ENCODE measurements around the gene FOXC1.

The FOXC1 gene

DNA sequence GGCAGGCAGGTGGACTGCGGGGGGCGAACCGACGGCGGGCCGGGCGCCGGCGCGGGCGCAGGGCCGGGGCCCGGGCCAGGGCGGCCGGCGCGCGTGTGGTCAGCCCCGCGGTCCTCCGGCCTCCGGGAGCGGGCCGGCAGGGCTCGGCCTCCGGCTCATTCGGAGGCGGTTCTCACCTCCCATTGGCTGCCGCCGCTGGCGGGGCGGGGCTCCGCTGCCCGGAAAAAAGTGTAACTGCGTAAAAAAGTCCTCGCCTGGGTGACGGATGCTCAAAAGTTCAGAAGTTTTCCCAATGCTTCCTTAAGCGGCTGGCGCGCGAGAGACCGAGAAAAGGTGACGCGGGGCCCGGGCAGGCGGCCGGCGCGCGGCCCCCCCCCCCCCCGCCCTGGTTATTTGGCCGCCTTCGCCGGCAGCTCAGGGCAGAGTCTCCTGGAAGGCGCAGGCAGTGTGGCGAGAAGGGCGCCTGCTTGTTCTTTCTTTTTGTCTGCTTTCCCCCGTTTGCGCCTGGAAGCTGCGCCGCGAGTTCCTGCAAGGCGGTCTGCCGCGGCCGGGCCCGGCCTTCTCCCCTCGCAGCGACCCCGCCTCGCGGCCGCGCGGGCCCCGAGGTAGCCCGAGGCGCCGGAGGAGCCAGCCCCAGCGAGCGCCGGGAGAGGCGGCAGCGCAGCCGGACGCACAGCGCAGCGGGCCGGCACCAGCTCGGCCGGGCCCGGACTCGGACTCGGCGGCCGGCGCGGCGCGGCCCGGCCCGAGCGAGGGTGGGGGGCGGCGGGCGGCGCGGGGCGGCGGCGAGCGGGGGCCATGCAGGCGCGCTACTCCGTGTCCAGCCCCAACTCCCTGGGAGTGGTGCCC, at the start of gene FOXC1:
Gene FOXC1, plus strand, starts transcription at position 268 of the 849 bp plus-strand sequence. Its CDS starts 531 bp downstream, at position 799.
- DNase-seq, result peak; percentile 43

DNA sequence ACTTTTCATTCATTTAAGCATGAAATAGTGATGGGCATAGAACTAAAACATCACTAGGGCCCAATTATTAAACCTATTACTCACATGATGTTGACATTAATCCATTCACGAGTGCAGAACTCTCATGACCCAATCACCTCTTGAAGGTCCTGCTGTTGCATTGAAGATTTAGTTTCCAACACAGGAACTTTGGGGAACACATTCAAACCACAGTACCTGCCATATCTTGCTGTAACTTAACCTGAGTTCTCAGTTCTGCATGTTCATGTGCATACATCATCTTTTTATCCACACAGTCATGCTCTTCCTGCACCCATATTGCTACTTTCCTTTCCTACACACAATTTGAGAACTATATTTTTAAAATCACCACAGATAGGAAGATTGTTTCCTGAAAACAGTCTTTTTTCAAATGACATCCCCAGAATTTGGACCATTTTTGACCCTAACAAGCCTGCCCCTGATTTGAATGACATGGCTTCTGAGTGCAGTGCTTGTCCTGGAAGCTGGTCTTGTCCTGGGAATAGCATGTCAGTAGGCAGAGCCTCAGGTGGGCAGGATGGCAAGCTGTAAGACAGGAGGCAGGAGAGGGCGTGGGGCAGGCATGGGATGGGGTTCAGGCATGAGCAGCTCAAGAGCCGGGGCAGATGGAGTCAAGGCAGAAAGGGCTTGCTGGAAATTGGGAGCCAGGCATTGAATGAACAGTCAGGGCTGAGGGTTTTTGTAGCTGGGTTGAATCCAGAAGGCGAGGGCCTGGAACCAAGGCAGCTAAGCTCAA, 49.2 kb upstream of the FOXC1 start:
- no peak for DNase-seq

DNA sequence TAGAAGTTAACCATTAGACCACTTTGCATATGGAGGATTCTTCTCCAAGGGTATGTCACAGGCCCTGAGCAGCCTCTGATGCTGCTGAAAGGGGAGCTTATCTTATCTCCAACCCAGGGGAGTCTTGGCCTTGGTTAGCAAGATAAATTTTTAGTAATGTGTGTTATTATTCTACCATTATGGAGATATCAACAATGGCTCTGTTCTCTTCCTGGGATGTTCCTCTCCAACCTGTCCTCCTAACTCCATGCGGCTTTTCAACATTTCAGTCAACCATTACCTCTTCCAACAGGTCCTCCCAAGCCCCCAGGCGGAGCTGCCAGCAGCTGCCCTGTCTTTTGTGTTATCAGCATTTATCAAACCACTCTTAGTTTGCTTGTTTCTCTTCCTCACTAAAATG, 48.4 kb upstream of the FOXC1 start:
- no peak for DNase-seq

DNA sequence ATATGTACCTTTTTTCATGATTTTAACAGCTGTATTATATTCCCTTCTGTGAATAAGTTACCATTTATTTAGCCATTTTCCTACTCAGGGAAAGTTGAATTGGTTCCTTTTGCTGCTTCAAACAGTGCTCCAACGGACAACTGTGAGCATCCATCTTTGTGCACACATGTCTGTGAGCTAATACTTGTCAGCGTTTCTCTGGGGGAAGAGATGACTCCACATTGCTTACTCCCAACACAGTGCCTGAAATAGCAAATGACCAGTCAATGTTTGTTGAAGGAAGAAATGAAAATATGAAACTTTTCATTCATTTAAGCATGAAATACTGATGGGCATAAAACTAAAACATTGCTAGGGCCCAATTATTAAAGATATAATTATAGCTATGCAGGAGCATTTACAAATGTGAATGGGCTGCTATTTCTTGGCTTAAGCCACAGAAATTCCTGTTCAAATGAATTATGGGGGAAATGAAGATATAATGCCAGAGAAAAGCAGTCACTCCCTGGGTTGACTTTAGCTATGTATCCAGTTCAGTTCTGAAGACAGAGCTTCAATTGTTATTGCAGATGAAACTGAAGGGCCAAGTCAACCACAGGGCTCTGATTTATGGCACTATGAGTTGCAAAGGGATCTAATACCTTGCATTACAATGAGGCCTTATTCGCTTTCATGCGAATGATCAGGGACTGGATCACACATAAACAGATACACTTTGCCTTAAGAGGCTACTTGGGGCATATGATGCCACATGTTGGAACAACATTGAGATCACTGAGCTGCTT, 47.4 kb upstream of the FOXC1 start:
- DNase-seq, result no peak

DNA sequence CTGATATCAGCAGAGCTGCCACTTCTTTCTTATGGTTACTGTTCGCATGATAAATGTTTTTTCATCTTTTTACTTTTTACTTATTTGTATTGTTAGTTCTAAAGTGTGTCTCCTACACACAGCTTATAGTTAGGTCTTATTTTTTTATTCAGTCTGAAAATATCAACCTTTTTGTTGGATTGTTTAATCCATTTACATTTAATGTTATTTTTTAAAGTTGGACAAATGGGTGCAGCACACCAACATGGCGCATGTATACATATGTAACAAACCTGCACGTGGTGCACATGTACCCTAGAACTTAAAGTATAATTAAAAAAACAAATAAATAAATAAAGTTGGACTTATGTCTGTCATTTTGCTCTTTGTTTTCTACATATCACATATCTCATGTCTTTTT, 40.3 kb upstream of the FOXC1 start:
- DNase-seq, result no peak

DNA sequence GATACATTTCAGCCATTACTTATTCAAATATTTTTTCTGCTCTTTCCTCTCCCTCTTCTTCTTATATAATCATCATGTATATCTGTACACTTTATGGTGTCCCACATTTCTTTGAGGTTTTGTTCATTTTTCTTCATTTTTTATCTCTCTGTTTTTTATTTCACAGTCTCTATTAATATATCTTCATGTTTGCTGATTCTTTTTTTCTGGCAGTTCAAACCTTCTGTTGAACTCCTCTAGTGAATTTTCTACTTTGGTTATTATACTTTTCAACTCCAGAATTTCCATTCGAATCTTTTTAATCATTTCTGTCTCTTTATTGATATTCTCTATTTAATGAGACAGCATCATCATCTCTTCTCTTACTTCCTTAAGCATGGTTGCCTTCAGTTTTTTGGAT, 38.9 kb upstream of the FOXC1 start:
- DNase-seq, result no peak

DNA sequence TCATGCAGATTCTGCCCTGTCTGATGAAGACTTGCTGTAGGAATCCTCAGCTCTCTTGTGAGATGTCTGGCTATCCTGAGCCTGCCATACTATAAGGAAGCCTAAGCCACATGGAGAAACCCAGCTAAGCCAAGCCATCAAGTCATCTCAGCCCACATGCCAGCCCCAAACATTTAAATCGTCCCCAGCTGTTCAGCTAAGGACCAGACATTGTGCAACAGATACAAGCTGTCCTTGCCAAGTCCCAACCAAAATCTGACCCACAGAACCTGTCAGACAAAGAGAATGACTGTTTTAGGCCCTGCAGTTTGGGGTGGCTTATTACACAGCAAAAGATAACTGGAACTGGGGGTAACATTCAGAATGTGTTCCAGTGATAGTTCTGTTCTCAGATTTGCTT, 36.8 kb upstream of the FOXC1 start:
- DNase-seq, result no peak

DNA sequence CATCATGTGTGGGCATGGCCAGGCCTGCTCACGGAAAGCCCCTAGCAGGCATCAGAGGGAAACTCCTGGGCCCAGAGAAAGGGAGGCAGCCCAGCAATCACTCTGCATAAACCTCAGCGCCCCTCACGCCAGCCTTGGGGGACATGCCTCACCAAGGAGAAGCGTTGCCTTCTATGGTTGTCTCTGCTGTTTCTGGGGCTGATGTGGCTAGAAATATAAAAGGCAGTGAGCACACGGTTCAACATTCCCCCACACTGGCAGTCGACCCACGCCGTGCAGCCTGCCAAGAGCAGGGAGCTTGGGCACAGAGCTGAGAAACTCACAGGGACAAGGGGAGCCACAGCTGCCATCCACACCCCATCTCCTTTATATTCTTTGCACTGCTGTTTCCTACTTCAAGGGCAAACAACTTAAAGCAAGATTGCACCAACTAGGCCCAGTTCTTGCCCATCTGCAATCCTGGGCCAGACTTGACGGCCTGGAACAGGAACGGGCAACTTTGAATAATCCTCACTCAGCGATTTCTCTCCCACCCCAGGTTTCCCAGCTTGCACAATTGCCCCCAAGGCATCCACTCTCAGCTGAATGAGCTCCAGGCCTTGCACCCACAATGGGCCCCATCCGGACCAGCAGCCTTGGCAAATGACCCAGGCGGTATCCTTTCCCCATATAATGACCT, 35.5 kb upstream of the FOXC1 start:
- DNase-seq, result no peak

DNA sequence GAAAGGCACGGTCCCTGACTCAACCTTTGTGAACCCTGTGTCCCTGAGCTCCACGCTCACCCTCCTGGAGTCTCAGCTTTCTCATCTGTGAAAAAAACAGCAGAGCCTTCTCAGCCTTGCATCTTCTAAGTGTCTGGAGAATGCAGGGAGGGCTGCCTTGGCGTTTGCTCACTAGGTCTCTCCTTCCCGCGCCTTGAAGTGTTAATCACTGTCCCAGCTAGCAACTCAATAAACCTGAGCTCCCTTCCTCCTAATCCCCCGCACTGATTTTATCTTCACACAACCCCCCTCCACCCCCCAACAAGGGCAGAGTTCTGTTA, 34.9 kb upstream of the FOXC1 start:
- DNase-seq, result no peak

DNA sequence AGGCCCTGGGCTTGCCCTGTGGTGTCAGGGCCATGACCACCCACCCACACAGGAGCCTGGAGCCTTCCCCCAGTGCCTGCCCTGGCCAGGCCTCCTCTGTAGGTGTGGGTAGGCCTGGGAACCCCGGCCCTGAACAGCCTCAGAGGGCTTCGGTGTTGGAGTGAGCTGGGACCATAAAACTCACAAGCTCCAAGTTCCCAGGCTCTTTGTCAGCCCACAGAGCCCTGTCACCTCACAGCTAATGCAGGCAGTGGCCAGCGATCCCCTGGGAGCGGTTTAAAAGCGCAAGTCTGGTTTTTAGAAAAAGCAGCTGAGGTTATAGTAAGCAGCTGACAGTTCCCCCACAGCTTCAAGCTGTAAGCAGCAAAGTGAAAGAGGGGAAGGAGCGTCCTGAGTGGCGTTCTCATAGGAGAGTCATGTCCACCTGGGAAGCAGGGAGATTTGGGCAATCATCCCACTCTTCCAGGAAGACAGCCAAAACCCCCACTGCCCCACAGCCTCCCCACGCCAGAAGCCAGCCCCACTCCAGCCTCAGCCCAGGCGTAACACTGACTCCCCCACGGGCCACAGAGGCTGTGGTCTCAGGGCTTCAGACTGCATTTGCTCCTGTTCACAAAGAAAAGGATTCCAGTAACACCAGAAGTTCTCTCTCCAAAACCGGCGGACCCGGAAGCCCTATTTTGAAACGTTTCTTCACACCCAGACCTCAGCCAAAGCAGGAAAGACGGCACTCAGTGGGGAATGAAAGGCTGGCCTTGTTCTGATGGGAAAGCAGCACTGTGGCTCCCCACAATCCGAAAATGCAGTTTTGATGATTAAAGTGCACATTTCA, 34.3 kb upstream of the FOXC1 start:
- no peak for DNase-seq

DNA sequence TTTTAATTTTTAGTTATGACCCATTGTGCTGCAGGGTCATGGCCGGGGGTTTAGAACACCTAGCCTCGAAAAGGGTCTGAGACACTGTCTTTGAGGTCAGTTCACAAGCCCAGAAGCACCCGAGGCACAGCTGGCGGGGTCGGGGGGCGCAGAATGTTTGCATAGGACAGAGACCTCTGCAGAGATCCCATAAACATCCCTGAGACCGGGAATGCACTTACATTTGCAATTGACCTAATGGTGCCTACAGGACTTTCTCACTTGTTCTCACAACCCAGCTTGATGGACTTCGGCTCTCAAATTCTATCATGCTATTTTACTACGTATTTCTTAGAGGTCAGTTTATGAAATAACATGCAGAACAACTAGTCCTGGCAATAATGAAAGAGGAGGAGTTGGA, 33.5 kb upstream of the FOXC1 start:
- no peak for DNase-seq

DNA sequence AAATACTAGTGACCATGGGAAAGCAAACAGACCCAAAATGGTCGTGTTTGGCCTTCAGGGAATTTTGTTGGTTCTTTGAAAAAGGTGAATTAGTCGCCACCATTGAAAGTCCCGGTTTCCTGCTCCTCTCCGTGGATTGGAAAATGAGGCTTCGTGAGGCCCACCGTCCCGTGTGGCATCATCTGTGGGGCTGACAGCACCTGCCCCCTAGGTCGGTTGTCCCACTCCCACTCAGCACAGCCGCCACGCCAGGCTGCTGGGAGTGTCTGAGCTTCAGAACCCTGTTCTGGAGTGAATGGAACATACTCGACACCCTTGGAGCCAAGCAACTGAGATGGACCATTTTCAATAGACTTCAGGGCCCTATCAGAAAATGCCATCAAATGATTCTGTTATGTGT, 33.0 kb upstream of the FOXC1 start:
- no peak for DNase-seq

DNA sequence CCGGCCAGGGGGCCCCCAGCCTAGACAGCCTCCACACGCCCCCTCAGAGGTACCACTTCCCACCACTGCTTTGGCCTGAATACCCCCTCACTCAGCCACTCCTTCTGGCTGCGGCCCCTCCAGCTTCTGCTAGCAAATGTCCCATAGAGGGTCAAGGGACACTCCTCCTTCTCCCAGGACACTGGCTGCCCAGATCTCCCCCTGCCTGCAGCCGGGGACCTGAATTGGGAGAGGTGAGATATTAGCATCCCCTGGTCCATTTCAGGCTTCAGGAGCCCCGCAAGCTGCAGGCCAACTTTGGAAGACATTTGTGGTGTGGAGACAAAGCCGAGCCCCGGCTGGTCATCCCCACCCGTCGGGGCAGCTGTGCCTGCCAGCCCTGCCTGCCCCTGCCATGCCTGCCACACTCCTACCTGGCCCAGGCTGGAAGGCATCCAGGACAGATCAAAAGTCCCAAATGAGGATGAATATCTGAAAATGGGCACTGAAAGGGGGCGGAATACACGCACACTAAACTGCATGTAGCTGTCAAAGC, 32.5 kb upstream of the FOXC1 start:
- DNase-seq, result no peak

DNA sequence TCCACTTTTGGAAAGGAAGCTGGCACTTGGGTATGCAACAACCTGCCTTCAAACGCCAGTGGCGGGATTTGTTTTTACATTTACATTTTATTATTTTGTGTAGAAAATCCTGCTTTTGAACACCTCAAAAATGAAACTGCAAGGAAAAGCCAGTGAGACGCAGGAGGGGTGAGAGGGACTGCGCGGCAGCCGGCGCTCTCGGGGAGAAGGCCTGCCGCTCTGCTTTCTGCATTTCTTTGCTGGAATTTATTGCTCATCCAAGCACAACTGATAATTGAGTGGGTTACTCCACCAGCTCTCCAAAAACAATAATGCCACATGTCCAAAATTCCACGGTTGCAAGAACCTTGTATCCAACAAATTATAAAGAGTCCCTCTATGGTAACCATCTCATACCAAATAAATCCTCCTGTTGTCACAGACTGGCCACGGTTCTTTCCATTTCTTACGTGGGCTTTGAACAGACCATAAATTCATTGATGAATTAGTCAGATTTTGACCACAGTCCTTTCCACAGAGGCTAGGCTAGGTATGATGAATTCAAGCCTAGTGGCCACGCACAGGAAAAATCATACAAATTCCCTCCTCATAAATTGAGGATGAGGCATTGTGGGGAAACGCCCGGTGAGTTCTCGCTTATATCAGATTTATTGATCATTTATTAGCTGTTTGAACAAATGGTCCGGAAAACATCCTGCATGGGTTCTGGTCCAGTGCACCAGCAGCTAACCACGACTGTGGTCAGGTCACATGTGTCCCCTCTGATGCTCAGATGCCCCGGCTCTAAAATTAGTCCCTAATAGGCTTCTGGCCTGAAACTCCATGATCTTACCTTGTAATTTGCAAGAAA, 31.6 kb upstream of the FOXC1 start:
- DNase-seq, result no peak

DNA sequence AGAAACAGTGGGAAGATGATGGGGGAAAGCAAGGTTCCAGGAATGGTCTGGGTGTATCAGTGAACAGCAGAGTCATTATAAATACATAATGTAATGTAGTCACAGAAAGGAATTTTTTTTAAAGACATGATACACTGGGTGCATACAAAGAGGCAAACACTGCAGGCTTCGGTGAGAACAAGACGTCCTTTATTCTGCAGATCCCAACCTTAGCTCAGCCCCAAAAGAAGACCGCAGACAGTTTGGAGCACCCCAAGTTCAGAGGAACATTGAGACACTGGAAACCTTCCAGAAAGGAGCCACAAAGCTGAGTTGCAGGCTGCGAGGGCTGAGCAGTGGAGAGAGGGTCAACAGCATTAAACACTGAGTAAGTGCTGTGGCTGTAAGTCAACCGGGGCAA, 30.6 kb upstream of the FOXC1 start:
- no peak for DNase-seq

DNA sequence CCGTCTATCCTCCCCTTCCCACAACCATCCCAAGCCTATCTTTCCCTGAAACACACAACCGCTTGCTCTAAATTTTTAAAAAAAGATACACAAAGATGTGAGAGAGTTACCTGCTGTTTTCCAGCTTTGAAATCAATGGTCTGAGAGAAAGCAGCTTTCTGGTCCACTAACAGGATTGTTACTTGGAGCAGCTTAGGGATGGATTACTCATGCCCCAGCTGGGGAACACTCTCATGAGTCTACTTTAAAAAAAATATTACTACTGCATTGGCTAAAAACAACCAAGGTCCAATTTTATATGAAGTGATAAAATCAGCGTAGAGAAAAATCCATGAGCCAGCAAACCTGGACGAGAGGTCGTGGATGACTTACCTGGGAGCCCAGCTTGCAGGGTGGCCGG, 29.6 kb upstream of the FOXC1 start:
- DNase-seq, result no peak

DNA sequence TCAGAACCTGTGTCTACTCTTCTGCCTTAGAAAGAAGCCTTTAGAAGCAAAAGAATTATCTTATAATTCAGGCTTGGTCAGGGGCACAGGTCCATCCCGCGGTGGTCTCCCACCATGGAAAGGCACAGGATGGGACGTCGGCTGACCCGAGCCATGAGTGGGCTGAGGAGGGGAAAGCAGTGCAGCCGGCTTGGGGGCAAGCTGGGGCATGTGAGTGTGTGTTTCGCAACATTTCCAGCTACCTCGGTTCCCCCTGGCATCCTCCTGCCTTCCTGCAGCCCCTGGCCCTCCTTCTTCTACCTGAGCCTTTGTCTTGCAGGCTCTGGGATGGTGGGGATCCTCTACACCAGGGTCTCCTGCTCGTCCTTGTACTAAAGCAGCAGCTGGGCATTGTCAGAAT, 29.1 kb upstream of the FOXC1 start:
- no peak for DNase-seq

DNA sequence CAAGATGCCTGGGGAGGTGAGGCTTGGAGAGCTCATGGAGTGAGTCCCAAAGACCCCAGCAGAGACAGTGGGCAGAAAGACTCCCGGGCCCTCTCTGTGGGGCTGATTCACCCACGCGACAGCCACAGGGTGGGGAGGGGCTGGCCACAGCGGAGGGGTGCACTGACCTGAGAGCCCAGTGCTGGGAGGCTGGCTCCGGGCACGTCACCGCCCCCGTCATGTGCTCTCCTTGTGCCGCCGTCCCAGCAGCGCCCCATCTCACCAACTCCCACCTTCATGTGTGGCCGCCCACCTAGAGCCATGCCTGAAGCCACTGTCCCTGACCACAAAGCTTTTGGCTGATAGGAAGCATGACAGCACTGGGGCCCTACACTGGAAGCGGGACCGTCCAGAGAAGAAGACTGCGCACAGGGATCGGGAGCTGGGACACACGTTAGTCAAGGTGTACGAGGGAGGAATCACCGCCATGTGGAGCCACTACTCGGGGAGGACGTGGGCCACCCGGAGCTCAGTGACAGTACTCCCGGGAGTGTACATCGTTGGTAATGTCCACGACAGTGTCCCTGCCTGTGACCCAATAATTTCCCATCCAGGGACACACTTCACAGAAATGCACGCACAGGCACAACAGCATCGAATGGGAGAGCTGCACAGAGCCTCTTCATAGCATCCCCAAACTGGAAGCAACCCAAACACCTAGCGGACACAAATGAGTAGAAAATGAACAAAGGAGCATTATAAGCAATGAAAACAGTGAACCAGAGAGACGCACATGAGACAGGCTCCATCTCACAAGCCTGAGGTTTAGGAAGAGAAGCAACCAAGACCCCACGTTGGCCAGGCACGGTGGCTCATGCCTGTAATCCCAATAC, 28.4 kb upstream of the FOXC1 start:
- no peak for DNase-seq

DNA sequence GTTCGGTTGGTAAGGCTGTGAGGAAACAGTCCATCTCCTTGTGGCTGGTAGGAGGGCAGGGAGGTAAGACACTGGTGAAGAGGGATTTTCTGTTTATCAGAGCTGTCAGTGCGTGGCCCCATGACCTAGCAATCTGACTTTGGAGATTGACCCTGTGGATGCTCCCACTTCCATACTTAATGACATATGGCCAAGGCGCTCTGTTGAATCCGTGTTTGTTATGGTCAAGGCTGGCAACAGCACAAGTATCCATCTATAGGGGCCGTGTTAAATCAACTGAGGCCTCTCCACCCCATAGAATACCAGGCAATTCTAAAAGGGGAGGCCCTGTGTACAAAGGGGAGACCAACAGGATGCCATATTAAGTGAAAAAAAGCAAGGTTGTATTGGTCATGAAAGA, 25.6 kb upstream of the FOXC1 start:
- DNase-seq, result no peak
